Naive B cell (primary cell): Measurements from ENCODE around the gene SCGN. TPM values are rescaled to one million over a fixed set of nuclear protein-coding genes. Genes with fewer than 3 reads are reported as not detected.
"Not testable (repeated sequence)": the region's sequence is repeated elsewhere in the genome, so short reads cannot be mapped to it uniquely, and the experiment has no call there.

Experiments used
- ATAC-seq, 2 donors: fragments of 150-1000 bp; cut with Tn5 transposase; 2 replicates each; pipeline ENCODE4 v1.10.0; 2021; ENCODE audit warnings: low read depth in 2 of 2, mild to moderate bottlenecking in 2 of 2, moderate library complexity in 2 of 2
- DNase-seq: peaks from one replicate; pipeline ENCODE4 v3.0.0; 2022
- H3K27ac Mint-ChIP-seq, 6 donors: one replicate each; pipeline ENCODE4 v1.8.0; 2020 to 2022; ENCODE audit warnings: mild to moderate bottlenecking in 6 of 6, mixed read lengths in 6 of 6, moderate library complexity in 5 of 6, inconsistent platforms in 2 of 6
- H3K27me3 Mint-ChIP-seq, 3 donors: one replicate each; pipeline ENCODE4 v1.8.0; 2021 to 2022; ENCODE audit warnings: mixed read lengths in 3 of 3, mild to moderate bottlenecking in 1 of 3
- H3K36me3 Mint-ChIP-seq, 2 donors: one replicate each; pipeline ENCODE4 v1.8.0; 2020 to 2022; ENCODE audit warnings: mixed read lengths in 2 of 2, inconsistent platforms in 1 of 2, mild to moderate bottlenecking in 1 of 2
- H3K4me1 Mint-ChIP-seq, 3 donors: one replicate each; pipeline ENCODE4 v1.8.0; 2020 to 2022; ENCODE audit warnings: mixed read lengths in 3 of 3, inconsistent platforms in 1 of 3, mild to moderate bottlenecking in 1 of 3, moderate library complexity in 1 of 3
- H3K4me3 Mint-ChIP-seq, 8 donors: one replicate each; pipeline ENCODE4 v1.8.0; 2020 to 2022; ENCODE audit warnings: mild to moderate bottlenecking in 8 of 8, mixed read lengths in 8 of 8, moderate library complexity in 8 of 8, inconsistent platforms in 2 of 8
- H3K9me3 Mint-ChIP-seq, 7 donors: one replicate each; pipeline ENCODE4 v1.8.0; 2020 to 2022; ENCODE audit warnings: mixed read lengths in 7 of 7, mild to moderate bottlenecking in 5 of 7, inconsistent platforms in 2 of 7, moderate library complexity in 1 of 7
- polyA plus RNA-seq, 6 donors: library from polyadenylated mRNA; unstranded; fragments of 300-500 nt; fragmentation: Illumina TruSeq; gene quantifications; one replicate each; pipeline ENCODE4 v1.2.3, GENCODE V29; 2021; ENCODE audit warnings: low read depth in 6 of 6

SCGN gene
- polyA plus RNA-seq, 6 donors from 2014 or later, result not detected

DNA sequence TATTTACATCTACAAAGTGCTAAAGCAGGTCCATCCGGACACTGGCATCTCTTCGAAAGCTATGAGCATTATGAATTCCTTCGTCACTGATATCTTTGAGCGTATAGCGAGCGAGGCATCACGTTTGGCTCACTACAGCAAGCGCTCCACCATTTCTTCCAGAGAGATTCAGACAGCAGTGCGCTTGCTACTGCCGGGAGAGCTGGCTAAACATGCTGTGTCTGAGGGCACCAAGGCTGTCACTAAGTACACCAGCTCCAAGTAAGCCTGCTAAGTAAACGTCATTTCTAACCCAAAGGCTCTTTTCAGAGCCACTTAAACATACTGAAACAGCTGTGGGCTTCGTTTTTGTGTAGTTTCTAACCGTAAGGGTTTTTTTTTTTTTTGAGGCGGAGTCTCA is 75.0 kb downstream of the SCGN start:
- Mint-ChIP-seq H3K4me3 (no peak overlapping the region), H3K4me1 (no peaks in the 10 kb centered on the region), H3K27me3 (peaks cover 18 to 52% (median 22%) of the 10 kb centered on the region in 3 donors), H3K9me3 (peaks cover 0 to 22% (median 3%) of the 10 kb centered on the region in 7 donors), H3K27ac (no peak overlapping the region), H3K36me3 (no peaks in the 10 kb centered on the region)
- ATAC-seq (no peak), DNase-seq (no peak)

DNA sequence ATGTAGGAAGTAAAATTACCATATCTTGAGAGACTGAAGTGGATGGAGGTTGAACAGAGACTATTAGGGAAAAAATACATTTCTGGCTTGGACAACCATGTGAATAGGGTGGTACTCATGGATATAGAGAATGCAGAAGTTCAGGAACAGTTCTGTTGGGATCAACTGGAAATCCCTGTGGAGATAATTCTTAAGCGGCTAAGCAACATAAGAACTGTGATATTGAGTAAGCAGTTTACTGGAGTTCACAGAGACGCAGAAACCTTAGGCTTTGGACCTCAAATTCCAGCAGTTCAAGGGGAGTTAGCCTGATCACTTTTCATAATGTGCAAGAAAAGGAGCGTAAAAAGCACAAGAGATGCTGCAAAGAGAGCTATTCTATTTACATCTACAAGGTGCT is 78.9 kb downstream of the SCGN start:
- no peak overlapping the region for H3K27ac Mint-ChIP-seq

GRCh38 chr6:25731721-25732120 is 79.7 kb downstream of the SCGN start:
- H3K27ac Mint-ChIP-seq, result no peak overlapping the region
- ATAC-seq (no peak), DNase-seq (no peak)
- H3K36me3 Mint-ChIP-seq, result no peaks in the 10 kb centered on the region
- no peak overlapping the region for H3K4me3 Mint-ChIP-seq
- H3K9me3 Mint-ChIP-seq, result peaks cover 0 to 34% (median 11%) of the 10 kb centered on the region in 7 donors
- H3K27me3 Mint-ChIP-seq, result peaks cover 34 to 62% (median 47%) of the 10 kb centered on the region in 3 donors
- H3K4me1 Mint-ChIP-seq, result no peaks in the 10 kb centered on the region

More for the DNA sequence above, 78.9 kb downstream of the SCGN start:
- Mint-ChIP-seq H3K36me3 (no peaks in the 10 kb centered on the region), H3K9me3 (peaks cover 0 to 31% (median 6%) of the 10 kb centered on the region in 7 donors), H3K4me3 (no peak overlapping the region), H3K27me3 (peaks cover 34 to 60% (median 39%) of the 10 kb centered on the region in 3 donors), H3K4me1 (no peaks in the 10 kb centered on the region)
- no peak for DNase-seq
- ATAC-seq, result no peak

GRCh38 chr6:25732468-25733198 is 80.6 kb downstream of the SCGN start:
- ATAC-seq (no peak), DNase-seq (no peak)
- peaks cover 0 to 43% (median 19%) of the 10 kb centered on the region in 7 donors for H3K9me3 Mint-ChIP-seq
- no peak overlapping the region for H3K27ac Mint-ChIP-seq
- no peaks in the 10 kb centered on the region for H3K4me1 Mint-ChIP-seq
- H3K36me3 Mint-ChIP-seq, result peaks cover 6 to 8% of the 10 kb centered on the region in 2 donors
- peaks cover 34 to 64% (median 55%) of the 10 kb centered on the region in 3 donors for H3K27me3 Mint-ChIP-seq
- H3K4me3 Mint-ChIP-seq, result no peak overlapping the region

DNA sequence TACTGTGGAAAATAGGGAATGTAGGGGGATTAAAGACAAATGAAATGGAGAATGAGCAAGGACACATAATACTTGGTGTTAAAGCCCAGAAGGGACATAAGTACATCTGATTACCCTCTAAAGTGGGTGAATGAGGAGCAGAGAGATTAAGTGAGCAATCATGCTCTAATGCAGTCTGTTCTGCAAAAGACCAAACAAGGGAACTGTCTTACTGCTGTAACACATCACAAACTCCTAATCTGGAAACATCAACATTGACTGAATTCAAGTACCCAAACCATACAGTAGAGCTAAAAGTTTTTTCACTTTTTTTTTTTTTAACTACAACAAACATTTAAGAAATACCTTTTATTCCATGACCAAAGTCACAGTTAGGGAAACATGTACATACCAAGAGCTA is 83.2 kb downstream of the SCGN start:
- ATAC-seq, result no peak
- peaks cover 6 to 8% of the 10 kb centered on the region in 2 donors for H3K36me3 Mint-ChIP-seq
- no peaks in the 10 kb centered on the region for H3K4me1 Mint-ChIP-seq
- H3K27ac Mint-ChIP-seq, result no peak overlapping the region
- no peak overlapping the region for H3K4me3 Mint-ChIP-seq
- H3K27me3 Mint-ChIP-seq, result peaks cover 30 to 66% (median 53%) of the 10 kb centered on the region in 3 donors
- H3K9me3 Mint-ChIP-seq, result peaks cover 0 to 45% (median 25%) of the 10 kb centered on the region in 7 donors
- DNase-seq, result no peak

DNA sequence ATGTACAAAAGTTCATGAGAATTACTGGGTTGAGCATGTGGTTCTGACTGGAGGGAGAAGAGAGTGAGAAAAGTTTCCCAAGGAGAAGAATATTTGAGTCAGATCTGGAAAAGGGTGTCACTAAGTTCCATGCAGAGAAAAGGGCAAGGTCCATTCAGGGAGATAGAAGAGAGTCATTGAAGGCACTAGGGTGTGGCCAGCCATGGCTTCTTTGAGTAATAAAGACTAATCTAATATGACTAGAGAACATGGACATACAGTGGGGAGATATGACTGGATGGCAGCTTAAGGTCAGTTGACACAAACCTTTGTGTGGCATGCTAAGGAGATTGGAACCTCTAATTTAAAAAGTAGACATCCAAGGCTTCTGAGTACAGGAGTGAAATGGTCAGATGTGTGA is 91.9 kb downstream of the SCGN start:
- peaks cover 0 to 4% of the 10 kb centered on the region in 2 donors for H3K36me3 Mint-ChIP-seq
- no peak for DNase-seq
- no peak for ATAC-seq
- peaks cover 0 to 15% (median 8%) of the 10 kb centered on the region in 7 donors for H3K9me3 Mint-ChIP-seq
- H3K27me3 Mint-ChIP-seq, result peaks cover 0 to 3% (median 0%) of the 10 kb centered on the region in 3 donors
- H3K4me3 Mint-ChIP-seq, result no peak overlapping the region
- peaks cover 0 to 8% (median 3%) of the 10 kb centered on the region in 3 donors for H3K4me1 Mint-ChIP-seq
- H3K27ac Mint-ChIP-seq, result no peak overlapping the region

DNA sequence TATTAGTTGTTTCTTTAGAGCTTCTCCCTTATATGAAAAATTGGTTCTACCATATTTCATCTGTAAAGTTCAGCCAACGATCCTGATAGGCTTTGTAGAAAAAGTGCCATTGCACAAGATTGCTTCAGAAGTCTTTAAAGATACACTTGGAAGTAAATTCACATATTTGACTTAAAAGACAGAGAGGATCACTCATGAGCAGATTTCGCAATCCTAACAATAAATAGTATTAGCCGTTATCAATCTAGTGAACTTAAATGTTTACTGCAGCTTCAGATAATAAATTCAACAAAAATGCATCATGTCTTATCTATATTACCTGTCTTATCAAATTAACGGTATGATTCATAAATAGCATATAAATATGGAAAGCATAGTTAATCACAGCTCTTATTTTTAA is 93.8 kb downstream of the SCGN start:
- Mint-ChIP-seq H3K9me3 (peaks cover 0 to 12% (median 3%) of the 10 kb centered on the region in 7 donors), H3K4me3 (no peak overlapping the region), H3K27ac (no peak overlapping the region), H3K4me1 (peaks cover 4 to 22% (median 9%) of the 10 kb centered on the region in 3 donors), H3K27me3 (no peaks in the 10 kb centered on the region), H3K36me3 (peaks cover 0 to 4% of the 10 kb centered on the region in 2 donors)
- DNase-seq (no peak), ATAC-seq (no peak)

GRCh38 chr6:25746968-25747367 is 95.0 kb downstream of the SCGN start:
- Mint-ChIP-seq H3K27me3 (no peaks in the 10 kb centered on the region), H3K4me3 (no peak overlapping the region), H3K27ac (no peak overlapping the region), H3K4me1 (peaks cover 4 to 22% (median 9%) of the 10 kb centered on the region in 3 donors), H3K36me3 (peaks cover 0 to 2% of the 10 kb centered on the region in 2 donors), H3K9me3 (peaks cover 0 to 4% (median 2%) of the 10 kb centered on the region in 7 donors)
- ATAC-seq, result no peak
- DNase-seq, result no peak

DNA sequence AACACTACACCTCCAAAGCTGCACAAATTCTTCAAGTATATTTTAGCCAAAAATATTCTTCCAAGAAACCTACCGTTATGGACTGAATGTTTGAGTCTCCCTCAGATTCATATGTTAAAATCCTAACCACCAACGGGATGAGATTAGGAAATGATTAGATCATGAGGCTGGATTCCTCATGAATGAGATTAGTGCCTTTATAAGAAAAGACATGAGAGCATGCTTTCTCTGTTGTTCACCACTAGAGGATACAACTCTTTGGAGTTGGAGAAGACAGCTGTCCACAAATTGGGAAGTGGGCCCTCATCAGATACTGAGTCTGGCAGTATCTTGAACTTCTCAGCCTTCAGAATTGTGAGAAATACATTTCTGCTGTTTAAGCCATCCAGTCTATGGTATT is 95.5 kb downstream of the SCGN start:
- no peaks in the 10 kb centered on the region for H3K27me3 Mint-ChIP-seq
- H3K36me3 Mint-ChIP-seq, result no peaks in the 10 kb centered on the region
- no peak overlapping the region for H3K4me3 Mint-ChIP-seq
- H3K9me3 Mint-ChIP-seq, result peaks cover 0 to under 1% (median 0%) of the 10 kb centered on the region in 7 donors
- no peak for ATAC-seq
- peaks cover 4 to 22% (median 9%) of the 10 kb centered on the region in 3 donors for H3K4me1 Mint-ChIP-seq
- DNase-seq, result no peak
- H3K27ac Mint-ChIP-seq, result no peak overlapping the region

DNA sequence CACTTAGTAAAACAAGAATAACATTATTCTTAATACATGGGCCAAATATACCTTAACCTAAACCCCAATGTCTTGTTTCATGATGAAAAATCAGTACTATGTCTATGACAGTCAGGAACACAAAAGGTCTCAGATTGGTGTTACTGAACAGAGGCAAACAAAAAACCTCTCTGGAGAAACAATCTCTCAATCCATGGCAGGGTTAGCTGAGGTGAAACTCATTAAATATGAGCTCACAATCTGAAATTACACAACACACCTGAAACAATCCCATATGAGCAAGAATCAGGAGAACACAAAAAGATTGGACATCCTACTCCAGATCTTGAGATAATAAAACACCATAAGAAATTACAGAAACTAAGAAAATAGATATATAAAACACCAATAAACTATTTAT is 96.0 kb downstream of the SCGN start:
- H3K4me1 Mint-ChIP-seq, result peaks cover 4 to 22% (median 9%) of the 10 kb centered on the region in 3 donors
- H3K36me3 Mint-ChIP-seq, result no peaks in the 10 kb centered on the region
- ATAC-seq (no peak), DNase-seq (no peak)
- H3K27ac Mint-ChIP-seq, result no peak overlapping the region
- H3K4me3 Mint-ChIP-seq, result no peak overlapping the region
- no peaks in the 10 kb centered on the region for H3K9me3 Mint-ChIP-seq
- H3K27me3 Mint-ChIP-seq, result no peaks in the 10 kb centered on the region

DNA sequence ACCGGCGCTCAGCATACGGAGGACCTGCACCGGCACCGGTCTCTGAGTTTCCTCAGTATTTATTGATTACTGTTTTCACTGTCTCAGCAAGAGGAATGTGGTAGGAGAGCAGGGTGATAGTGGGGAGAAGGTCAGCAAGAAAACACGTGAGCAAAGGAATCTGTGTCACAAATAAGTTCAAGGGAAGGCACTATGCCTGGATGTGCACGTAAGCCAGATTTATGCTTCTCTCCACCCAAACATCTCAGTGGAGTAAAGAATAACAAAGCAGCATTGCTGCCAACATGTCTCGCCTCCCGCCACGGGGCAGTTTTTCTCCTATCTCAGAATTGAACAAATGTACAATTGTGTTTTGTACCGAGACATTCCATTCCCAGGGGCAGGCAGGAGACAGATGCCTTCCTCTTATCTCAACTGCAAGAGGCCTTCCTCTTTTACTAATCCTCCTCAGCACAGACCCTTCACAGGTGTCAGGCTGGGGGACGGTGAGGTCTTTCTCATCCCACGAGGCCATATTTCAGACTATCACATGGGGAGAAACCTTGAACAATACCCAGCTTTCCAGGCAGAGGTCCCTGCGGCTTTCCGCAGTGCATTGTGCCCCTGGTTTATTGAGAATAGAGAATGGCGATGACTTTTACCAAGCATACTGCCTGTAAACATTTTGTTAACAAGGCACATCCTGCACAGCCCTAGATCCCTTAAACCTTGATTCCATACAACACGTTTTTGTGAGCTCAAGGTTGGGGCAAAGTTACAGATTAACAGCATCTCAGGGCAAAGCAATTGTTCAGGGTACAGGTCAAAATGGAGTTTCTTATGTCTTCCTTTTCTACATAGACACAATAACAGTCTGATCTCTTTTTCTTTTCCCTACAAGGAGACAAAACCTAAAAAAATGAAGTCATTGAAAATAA is 96.8 kb downstream of the SCGN start:
- peak overlapping the region in 1 of 6 donors; percentile 80 for H3K27ac Mint-ChIP-seq
- not testable (repeated sequence) for H3K9me3 Mint-ChIP-seq, H3K27me3 Mint-ChIP-seq, H3K36me3 Mint-ChIP-seq, ATAC-seq, H3K4me3 Mint-ChIP-seq, DNase-seq
- peaks cover 4 to 22% (median 9%) of the 10 kb centered on the region in 3 donors for H3K4me1 Mint-ChIP-seq

- Mint-ChIP-seq H3K27me3 (peaks cover 0 to 8% (median 0%) of the 10 kb centered on the region in 3 donors), H3K27ac (peak overlapping the region in 3 of 6 donors; percentile 56 to 79 (median 62)), H3K9me3 (no peaks in the 10 kb centered on the region), H3K4me3 (no peak overlapping the region), H3K36me3 (no peaks in the 10 kb centered on the region), H3K4me1 (peaks cover 4 to 22% (median 9%) of the 10 kb centered on the region in 3 donors)
- DNase-seq (peak; percentile 15), ATAC-seq (peak; percentile 90 to 93)
Observed at GRCh38 chr6:25749837-25750236, 97.8 kb downstream of the SCGN start.

DNA sequence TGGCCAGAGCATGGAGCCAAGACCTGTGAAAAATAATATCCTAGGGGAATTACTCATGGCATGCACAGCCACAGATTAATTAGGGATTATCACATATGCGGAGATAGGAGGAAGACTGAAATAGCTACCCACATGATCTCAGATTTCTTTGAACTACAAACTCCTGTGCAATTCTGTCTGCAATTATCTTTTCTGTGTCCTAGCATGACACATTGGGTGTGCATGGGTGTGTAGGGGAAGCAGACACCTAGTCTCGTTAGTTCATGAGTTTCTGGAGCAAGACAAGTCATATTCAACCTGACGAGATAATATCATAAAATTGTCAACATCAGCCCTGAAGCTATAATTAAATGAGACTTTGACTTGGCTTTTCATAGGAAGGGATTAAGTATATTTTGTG is 98.9 kb downstream of the SCGN start:
- ATAC-seq, result no peak
- DNase-seq, result no peak
- no peak overlapping the region for H3K27ac Mint-ChIP-seq
- no peak overlapping the region for H3K4me3 Mint-ChIP-seq
- no peaks in the 10 kb centered on the region for H3K36me3 Mint-ChIP-seq
- no peaks in the 10 kb centered on the region for H3K9me3 Mint-ChIP-seq
- peaks cover 4 to 22% (median 9%) of the 10 kb centered on the region in 3 donors for H3K4me1 Mint-ChIP-seq
- H3K27me3 Mint-ChIP-seq, result peaks cover 0 to 12% (median 5%) of the 10 kb centered on the region in 3 donors
